Type B pancreatic cell (in vitro differentiated cells): Measurements from ENCODE around the gene SLC41A2. TPM values are rescaled to one million over a fixed set of nuclear protein-coding genes. Genes with fewer than 3 reads are reported as not detected.

Experiments used
- DNase-seq: peaks from one replicate; pipeline ENCODE4 v3.0.0; 2021; ENCODE audit warnings: mixed read lengths; ENCODE audit not compliant: unreplicated experiment; ENCODE audit errors: extremely low spot score
- H3K27ac Mint-ChIP-seq: 2 replicates; pipeline ENCODE4 v1.8.0; 2021; ENCODE audit warnings: mild to moderate bottlenecking, mixed read lengths
- H3K27me3 Mint-ChIP-seq: 2 replicates; pipeline ENCODE4 v1.8.0; 2021; ENCODE audit warnings: mixed read lengths
- H3K36me3 Mint-ChIP-seq: 2 replicates; pipeline ENCODE4 v1.8.0; 2021; ENCODE audit warnings: mixed read lengths
- H3K4me1 Mint-ChIP-seq: one replicate; pipeline ENCODE4 v1.8.0; 2021; ENCODE audit warnings: mixed read lengths; ENCODE audit not compliant: unreplicated experiment
- H3K4me3 Mint-ChIP-seq: 2 replicates; pipeline ENCODE4 v1.8.0; 2021; ENCODE audit warnings: mild to moderate bottlenecking, mixed read lengths
- H3K9me3 Mint-ChIP-seq: 2 replicates; pipeline ENCODE4 v1.8.0; 2021; ENCODE audit warnings: mixed read lengths
- CTCF ChIP-seq: fragments of 200-600 bp; sonication (generic); conservative IDR thresholded peaks from 2 replicates; pipeline ENCODE4 v1.5.0; 2021; ENCODE audit warnings: antibody characterized with exemption, mild to moderate bottlenecking
- total RNA-seq: library from RNA; stranded (reverse); gene quantifications from 2 replicates; pipeline ENCODE4 v1.2.1, GENCODE V29; 2021; ENCODE audit warnings: low replicate concordance

Gene SLC41A2
- total RNA-seq, 1 donor from 2014 or later = 11.5 TPM

- Mint-ChIP-seq H3K9me3 (no peaks in the 10 kb centered on the region), H3K4me1 (peaks cover 27% of the 10 kb centered on the region), H3K27ac (no peak overlapping the region), H3K4me3 (no peak overlapping the region), H3K36me3 (no peaks in the 10 kb centered on the region), H3K27me3 (peaks cover 39% of the 10 kb centered on the region)
- DNase-seq = no peak
- TF ChIP-seq CTCF = no peak
Measured at GRCh38 chr12:104960464-104960863, 2.4 kb upstream of the SLC41A2 start.

- TF ChIP-seq CTCF = no peak
- peaks cover 41% of the 10 kb centered on the region for H3K27me3 Mint-ChIP-seq
- H3K9me3 Mint-ChIP-seq = no peaks in the 10 kb centered on the region
- H3K4me3 Mint-ChIP-seq = peak overlapping the region; percentile 92
- peaks cover 27% of the 10 kb centered on the region for H3K4me1 Mint-ChIP-seq
- DNase-seq = no peak
- no peaks in the 10 kb centered on the region for H3K36me3 Mint-ChIP-seq
- H3K27ac Mint-ChIP-seq = no peak overlapping the region
Measured at GRCh38 chr12:104959335-104959841, 1.3 kb upstream of the SLC41A2 start.

- no peaks in the 10 kb centered on the region for H3K9me3 Mint-ChIP-seq
- H3K27me3 Mint-ChIP-seq = peaks cover 44% of the 10 kb centered on the region
- H3K4me3 Mint-ChIP-seq = peak overlapping the region; percentile 92
- H3K27ac Mint-ChIP-seq = peak overlapping the region; percentile 83
- H3K4me1 Mint-ChIP-seq = peaks cover 24% of the 10 kb centered on the region
- no peak for TF ChIP-seq CTCF
- DNase-seq = no peak
- no peaks in the 10 kb centered on the region for H3K36me3 Mint-ChIP-seq
Measured at GRCh38 chr12:104958805-104959334, 780 bp upstream of the SLC41A2 start.

GRCh38 chr12:104957719-104958000 lies 430 bp downstream of the SLC41A2 start:
- Mint-ChIP-seq H3K9me3 (no peaks in the 10 kb centered on the region), H3K27ac (peak overlapping the region; percentile 3), H3K27me3 (peaks cover 42% of the 10 kb centered on the region), H3K4me1 (peaks cover 17% of the 10 kb centered on the region), H3K4me3 (peak overlapping the region; percentile 82), H3K36me3 (no peaks in the 10 kb centered on the region)
- DNase-seq = no peak
- no peak for TF ChIP-seq CTCF

GRCh38 chr12:104956870-104957718 lies 996 bp downstream of the SLC41A2 start:
- H3K27ac Mint-ChIP-seq = peak overlapping the region; percentile 3
- H3K36me3 Mint-ChIP-seq = no peaks in the 10 kb centered on the region
- H3K27me3 Mint-ChIP-seq = peaks cover 42% of the 10 kb centered on the region
- H3K4me1 Mint-ChIP-seq = peaks cover 17% of the 10 kb centered on the region
- DNase-seq = no peak
- TF ChIP-seq CTCF = no peak
- H3K9me3 Mint-ChIP-seq = no peaks in the 10 kb centered on the region
- peak overlapping the region; percentile 82 for H3K4me3 Mint-ChIP-seq
